C4-2B (cell line): Measurements from ENCODE around the gene GDF7.

Source experiments
- H3K27ac ChIP-seq: fragments of 450-650 bp; 2 replicates; pipeline ENCODE4 v1.5.1; 2017
- ZFX ChIP-seq: fragments of 450-650 bp; IDR thresholded peaks from 2 replicates; pipeline ENCODE4 v1.6.1; 2017
- TF ChIP-seq, protein P1 (sequence below): fragments of 450-650 bp; conservative IDR thresholded peaks from 2 replicates; pipeline ENCODE4 v1.5.1; 2017; ENCODE audit warnings: mild to moderate bottlenecking

The GDF7 gene

DNA sequence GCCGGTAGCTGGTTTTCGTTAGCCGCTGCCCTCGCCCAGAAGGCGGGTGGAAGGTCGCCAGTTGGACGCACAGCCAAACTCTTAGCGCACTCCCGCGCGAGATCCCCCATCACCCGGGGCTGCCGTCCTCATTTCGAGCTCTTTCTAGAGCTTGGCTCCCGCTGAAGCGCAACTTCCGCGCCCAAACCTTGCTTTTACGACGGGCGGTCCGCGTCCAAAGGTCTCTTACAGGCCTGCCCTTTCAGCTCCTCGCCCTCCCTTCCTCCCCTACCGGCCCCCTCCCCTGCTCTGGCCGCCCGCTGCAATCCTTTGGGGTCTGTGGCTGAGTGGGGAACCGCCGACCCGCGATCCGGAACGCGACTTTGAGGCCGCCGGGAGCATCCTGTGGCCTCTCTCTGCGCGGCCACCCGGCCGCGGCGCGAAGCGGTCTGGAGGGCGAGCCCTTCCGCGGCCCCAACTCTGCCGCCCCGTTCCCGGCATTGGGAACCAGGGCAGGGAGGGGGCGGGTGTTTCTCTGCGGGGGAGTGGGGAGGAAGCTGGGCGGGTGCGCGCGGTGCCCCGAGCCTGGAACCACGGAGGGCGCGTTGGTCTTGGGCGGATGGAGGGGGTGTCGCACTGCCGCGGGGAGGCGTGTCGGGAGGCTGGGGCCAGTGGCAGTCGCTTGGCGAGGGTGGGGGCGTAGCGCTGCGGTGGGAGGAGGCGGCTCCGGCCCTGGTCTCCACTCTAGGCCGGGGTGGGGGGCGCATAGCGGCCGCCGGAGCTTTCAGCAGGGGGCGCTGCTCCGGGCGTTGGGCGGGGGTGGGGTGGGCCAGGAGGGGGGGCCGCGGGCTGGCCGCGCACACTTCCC, at the start of gene GDF7:
GDF7 (plus strand) TSS at position 841 of the 847 bp plus-strand sequence. CDS start 96 bp downstream, outside the sequence.
- H3K27ac ChIP-seq, result no peak within 1 kb of the TSS
- TF ChIP-seq ZFX, result no peak
- TF ChIP-seq, protein P1, sequence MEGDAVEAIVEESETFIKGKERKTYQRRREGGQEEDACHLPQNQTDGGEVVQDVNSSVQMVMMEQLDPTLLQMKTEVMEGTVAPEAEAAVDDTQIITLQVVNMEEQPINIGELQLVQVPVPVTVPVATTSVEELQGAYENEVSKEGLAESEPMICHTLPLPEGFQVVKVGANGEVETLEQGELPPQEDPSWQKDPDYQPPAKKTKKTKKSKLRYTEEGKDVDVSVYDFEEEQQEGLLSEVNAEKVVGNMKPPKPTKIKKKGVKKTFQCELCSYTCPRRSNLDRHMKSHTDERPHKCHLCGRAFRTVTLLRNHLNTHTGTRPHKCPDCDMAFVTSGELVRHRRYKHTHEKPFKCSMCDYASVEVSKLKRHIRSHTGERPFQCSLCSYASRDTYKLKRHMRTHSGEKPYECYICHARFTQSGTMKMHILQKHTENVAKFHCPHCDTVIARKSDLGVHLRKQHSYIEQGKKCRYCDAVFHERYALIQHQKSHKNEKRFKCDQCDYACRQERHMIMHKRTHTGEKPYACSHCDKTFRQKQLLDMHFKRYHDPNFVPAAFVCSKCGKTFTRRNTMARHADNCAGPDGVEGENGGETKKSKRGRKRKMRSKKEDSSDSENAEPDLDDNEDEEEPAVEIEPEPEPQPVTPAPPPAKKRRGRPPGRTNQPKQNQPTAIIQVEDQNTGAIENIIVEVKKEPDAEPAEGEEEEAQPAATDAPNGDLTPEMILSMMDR, result no peak; the same call in 1 of the 2 replicates

- TF ChIP-seq, protein P1, result no peak; the same call in 1 of the 2 replicates
- peak; percentile 41; the same call in 1 of the 2 replicates for TF ChIP-seq ZFX
- peak overlapping the region; percentile 64 for H3K27ac ChIP-seq
These were observed 49.0 kb upstream of the GDF7 start for GRCh38 chr2:20617892-20618467.

DNA sequence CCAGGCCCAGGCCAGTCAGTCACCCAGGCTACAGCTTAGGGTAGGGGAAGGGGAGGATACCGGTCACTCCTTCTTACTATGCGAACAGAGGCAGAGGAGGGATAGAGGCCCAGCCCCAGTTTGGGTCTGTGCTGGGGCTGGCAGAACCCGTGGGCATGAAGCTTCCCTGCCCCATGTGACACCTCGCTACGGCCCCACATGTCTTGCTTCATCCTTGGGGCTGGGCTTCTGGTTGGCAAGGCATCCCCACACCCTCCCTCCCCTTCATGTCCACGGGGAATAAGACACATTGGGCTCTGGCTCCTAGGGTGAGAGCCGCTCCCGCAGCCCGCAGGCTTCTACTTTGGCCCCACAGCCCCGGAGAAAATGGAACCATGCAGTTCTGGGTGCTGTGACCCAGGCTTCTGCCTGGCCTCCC, 48.5 kb upstream of the GDF7 start:
- peak overlapping the region; percentile 64 for H3K27ac ChIP-seq
- TF ChIP-seq, protein P1, result no peak
- no peak; the same call in 1 of the 2 replicates for TF ChIP-seq ZFX

GRCh38 chr2:20618886-20619521, 47.9 kb upstream of the GDF7 start:
- no peak for TF ChIP-seq ZFX
- TF ChIP-seq, protein P1, result no peak
- H3K27ac ChIP-seq, result peak overlapping the region; percentile 64

- TF ChIP-seq ZFX, result no peak
- TF ChIP-seq, protein P1, result no peak
- H3K27ac ChIP-seq, result no peak overlapping the region
These were observed 47.3 kb upstream of the GDF7 start for GRCh38 chr2:20619624-20620024.

- TF ChIP-seq, protein P1, result no peak
- TF ChIP-seq ZFX, result no peak
These were observed 46.7 kb upstream of the GDF7 start for GRCh38 chr2:20620271-20620681.

More at GRCh38 chr2:20620271-20620681, 46.7 kb upstream of the GDF7 start:
- no peak overlapping the region for H3K27ac ChIP-seq
